AG09319 (cell line): Measurements from ENCODE around the gene TNFRSF18.

Experiments used
- DNase-seq: peaks from one replicate; pipeline ENCODE4 v3.0.0-alpha.2; 2010; ENCODE audit warnings: low read depth; ENCODE audit errors: extremely low read depth
- CTCF ChIP-seq: IDR thresholded peaks from 2 replicates; pipeline ENCODE4 v1.5.1; 2011; ENCODE audit warnings: low read depth, mild to moderate bottlenecking, inconsistent platforms, low read length, moderate library complexity

TNFRSF18 gene

DNA sequence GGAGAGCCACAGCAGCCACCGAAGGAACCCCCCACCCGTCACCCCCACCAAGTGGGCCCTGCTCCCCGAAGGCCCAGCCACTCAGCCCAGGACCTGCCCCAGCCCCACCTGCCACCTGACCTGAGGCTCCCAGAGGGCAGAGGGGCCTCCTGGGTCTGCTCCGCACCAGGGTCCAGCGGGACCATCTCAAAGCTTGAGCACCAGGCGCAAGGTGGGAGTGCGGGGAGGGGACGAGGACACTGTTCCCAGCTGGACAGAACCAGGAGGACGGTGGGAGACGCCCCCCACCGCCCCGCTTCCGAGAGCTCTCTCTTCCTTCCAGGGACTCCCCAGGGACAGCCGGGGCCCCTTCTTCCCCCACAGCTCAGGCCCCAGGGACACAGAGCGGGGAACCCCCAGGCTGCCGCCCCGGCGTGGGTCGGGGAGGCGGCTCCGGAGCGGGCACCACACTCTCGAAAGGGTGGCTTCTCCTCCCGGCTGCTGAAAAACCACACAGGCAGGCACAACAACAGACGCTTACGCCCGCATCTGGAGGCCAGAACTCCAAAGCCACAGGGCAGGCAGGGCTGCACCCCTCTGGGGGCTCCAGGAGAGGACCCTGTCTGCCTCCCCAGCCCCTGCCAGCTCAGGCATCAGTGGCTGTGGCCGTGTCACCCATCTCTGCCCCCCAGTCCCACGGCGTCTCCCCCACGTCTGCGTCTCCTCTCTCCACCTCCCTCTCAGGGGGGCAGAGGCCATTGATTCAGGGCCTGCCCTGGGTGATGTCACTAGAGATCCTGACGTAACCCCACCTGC is 34.6 kb downstream of the TNFRSF18 start:
- no peak for TF ChIP-seq CTCF
- DNase-seq, result no peak

GRCh38 chr1:1171161-1171545 is 35.2 kb downstream of the TNFRSF18 start:
- DNase-seq, result no peak
- TF ChIP-seq CTCF, result no peak

- DNase-seq, result no peak
- TF ChIP-seq CTCF, result no peak
Measured at GRCh38 chr1:1170215-1171091, 35.9 kb downstream of the TNFRSF18 start.

GRCh38 chr1:1169429-1170214 is 36.8 kb downstream of the TNFRSF18 start:
- TF ChIP-seq CTCF, result no peak
- DNase-seq, result no peak

DNA sequence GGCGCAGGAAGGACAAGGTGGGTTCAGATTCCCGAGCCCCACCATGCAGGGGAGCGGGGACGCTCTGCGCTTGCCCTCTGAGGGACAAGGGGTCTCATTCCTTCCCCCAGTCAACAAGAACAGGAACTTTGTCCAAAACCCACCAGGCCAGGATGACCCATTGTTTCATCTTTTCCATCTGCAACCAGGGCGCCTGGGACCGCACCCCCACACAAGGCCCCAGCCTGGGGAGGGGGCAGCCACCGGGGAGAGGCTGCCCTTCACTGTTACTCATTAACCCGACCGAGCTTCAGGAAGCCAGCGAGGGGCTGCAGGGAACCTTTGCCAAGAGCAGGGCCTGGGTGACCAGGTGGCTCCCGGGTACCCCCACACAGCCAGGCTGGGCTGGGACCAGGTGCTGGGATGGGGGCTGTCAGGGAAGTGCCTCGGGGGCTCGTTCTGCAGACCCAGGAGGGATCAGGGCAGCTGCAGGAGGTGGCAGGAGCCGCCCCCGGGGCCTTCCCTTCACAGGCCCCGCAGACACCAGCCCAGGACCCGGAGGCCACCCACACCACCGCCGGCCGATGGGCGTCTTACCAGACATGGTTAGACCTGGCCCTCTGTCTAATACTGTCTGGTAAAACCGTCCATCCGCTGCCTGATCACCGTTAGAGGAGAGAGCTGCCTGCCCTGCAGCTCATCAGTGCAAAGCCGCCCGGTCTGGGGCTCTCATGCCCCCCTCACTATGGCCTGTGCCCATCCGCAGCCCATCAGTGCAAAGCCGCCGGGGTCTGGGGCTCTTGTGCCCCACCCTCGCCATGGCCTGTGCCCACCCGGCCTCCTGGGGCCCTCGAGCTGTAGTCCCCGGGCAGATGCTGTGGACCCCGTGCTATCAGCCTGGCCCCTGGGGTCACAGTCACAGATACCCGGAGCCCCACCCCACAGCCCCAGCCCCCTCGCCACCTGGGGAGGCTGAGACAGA is 37.7 kb downstream of the TNFRSF18 start:
- no peak for TF ChIP-seq CTCF
- DNase-seq, result no peak

DNA sequence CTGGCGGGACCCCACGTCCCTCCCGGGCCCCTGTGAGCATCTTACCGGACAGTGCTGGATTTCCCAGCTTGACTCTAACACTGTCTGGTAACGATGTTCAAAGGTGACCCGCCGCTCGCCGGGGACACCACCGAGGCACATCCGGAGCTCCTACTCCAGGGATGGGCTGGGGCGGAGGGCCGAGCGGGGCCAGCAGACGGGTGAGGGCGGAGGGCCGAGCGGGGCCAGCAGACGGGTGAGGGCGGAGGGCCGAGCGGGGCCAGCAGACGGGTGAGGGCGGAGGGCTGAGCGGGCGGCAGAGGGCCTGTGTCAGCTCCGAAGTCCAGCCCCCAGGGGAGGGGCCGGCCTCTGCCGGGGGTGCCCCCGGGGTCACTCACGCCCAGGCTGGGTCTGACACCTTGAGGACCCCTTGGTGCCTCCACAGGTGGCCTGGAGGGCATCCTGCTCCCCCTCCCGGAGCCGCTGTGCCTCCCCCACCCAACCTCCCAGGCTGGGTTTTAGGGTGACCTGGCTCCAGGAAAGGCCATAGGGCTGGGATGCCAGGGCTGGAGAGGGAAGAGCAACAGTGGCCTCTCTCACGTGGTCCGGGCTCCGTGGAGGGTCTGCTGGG is 38.4 kb downstream of the TNFRSF18 start:
- no peak for TF ChIP-seq CTCF
- no peak for DNase-seq
